GM12801 (cell line): ENCODE results near the gene TBL1X.

Experiments used
- CTCF ChIP-seq: IDR thresholded peaks from one replicate; pipeline ENCODE4 v1.5.1; 2011; ENCODE audit warnings: control low read depth; ENCODE audit not compliant: insufficient read length; ENCODE audit errors: extremely low read depth

Gene TBL1X

GRCh38 chrX:9668537-9668936 lies 203.7 kb downstream of the TBL1X start:
- no peak for TF ChIP-seq CTCF

- TF ChIP-seq CTCF = no peak
Observed at GRCh38 chrX:9670136-9670814, 205.4 kb downstream of the TBL1X start.

- no peak for TF ChIP-seq CTCF
Observed at GRCh38 chrX:9671998-9672397, 207.1 kb downstream of the TBL1X start.

GRCh38 chrX:9676306-9676705 lies 211.4 kb downstream of the TBL1X start:
- TF ChIP-seq CTCF = no peak

GRCh38 chrX:9676738-9677097 lies 211.9 kb downstream of the TBL1X start:
- no peak for TF ChIP-seq CTCF

GRCh38 chrX:9677098-9677739 lies 212.4 kb downstream of the TBL1X start:
- no peak for TF ChIP-seq CTCF

GRCh38 chrX:9678215-9678965 lies 213.5 kb downstream of the TBL1X start:
- no peak for TF ChIP-seq CTCF
